Right kidney (tissue), 9 donors: ENCODE data around the gene TAL1.
"Not testable (repeated sequence)": the region's sequence is repeated elsewhere in the genome, so short reads cannot be mapped to it uniquely, and the experiment has no call there.

Experiments used
- DNase-seq: peaks from one replicate; pipeline ENCODE4 v3.0.0-alpha.2; 2016
- long read RNA-seq, 8 donors: transcript quantifications; one replicate each; lab custom pipeline, GENCODE V29; 2026

Gene TAL1
- long read RNA-seq, donor 1, full-length matches to known transcripts: 1 of 1 reads
- long read RNA-seq, donor 1, partial matches to known transcripts: 0 of 1 reads
- long read RNA-seq, donor 1, other reads (novel, unspliced or antisense): 0 of 1 reads
- long read RNA-seq, donor 2, partial matches to known transcripts: 0 of 1 reads
- long read RNA-seq, donor 2, other reads (novel, unspliced or antisense): 0 of 1 reads
- long read RNA-seq, donor 3: 0 reads
- long read RNA-seq, donor 4: 0 reads
- long read RNA-seq, donor 5, full-length matches to known transcripts: 2 of 2 reads
- long read RNA-seq, donor 5, partial matches to known transcripts: 0 of 2 reads
- long read RNA-seq, donor 5, other reads (novel, unspliced or antisense): 0 of 2 reads
- long read RNA-seq, donor 6: 0 reads
- long read RNA-seq, donor 7, full-length matches to known transcripts: 3 of 3 reads
- long read RNA-seq, donor 7, partial matches to known transcripts: 0 of 3 reads
- long read RNA-seq, donor 7, other reads (novel, unspliced or antisense): 0 of 3 reads
- long read RNA-seq, donor 8: 0 reads

GRCh38 chr1:47232187-47232874 is at the start of gene TAL1:
TAL1 (minus strand) TSS chr1:47232225; CDS start chr1:47225888, 6,337 bp downstream.
- DNase-seq: peak; percentile 66

GRCh38 chr1:47280142-47280541 is 48.1 kb upstream of the TAL1 start:
- DNase-seq: no peak

DNA sequence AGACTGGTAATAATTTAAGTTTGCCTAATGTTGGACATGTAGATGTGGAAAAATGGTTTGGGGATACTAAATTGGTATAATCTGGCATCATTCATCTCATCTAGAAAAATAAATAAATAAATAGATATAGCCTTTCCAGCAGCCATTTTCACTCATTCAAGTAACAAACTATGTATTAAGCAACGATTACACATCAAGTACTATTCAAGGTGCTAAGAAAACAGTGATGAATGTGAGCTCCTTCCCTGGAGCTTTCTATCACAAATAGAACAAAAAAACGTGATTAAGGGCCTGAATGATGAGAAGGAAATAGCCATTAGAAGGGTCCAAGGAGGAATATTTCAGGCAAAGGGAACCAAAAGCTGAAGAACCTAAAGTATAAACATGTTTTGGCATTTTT is 44.8 kb upstream of the TAL1 start:
- DNase-seq: no peak

- not testable (repeated sequence) for DNase-seq
Observed at GRCh38 chr1:47275811-47276210, 43.8 kb upstream of the TAL1 start.

GRCh38 chr1:47265529-47265928 is 33.5 kb upstream of the TAL1 start:
- DNase-seq: not testable (repeated sequence)

DNA sequence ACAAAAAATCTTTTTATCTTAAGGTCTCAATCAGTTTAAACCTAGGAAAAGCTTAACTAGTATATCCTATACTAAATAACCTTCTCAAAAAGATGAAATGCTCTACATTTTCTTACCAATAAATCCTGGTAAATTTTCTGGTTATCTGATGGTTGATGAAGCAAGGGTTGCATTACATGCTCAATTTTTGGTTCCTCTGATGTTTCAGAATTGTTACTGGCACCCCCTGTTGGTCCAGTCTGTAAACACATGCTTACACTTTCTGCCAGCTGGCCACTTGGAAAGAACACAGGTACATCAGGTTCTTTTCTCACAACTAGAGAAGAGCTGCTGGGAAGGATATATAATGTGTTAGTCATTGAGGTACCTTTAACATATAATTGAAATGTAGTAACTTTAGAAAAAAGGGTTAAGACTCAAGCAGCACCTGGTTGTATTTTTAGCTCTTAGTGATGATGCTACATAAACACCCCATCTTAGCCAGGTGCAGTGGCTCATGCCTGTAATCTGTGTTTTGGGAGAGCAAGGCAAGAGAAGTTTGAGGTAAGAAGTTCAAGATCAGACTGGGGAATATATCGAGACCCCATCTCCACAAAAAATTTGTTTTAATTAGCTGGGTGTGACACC is 30.9 kb upstream of the TAL1 start:
- no peak for DNase-seq

- no peak for DNase-seq
Observed at GRCh38 chr1:47257224-47257623, 25.2 kb upstream of the TAL1 start.

- no peak for DNase-seq
Observed at GRCh38 chr1:47252795-47253194, 20.8 kb upstream of the TAL1 start.

- no peak for DNase-seq
Observed at GRCh38 chr1:47252369-47252768, 20.3 kb upstream of the TAL1 start.

DNA sequence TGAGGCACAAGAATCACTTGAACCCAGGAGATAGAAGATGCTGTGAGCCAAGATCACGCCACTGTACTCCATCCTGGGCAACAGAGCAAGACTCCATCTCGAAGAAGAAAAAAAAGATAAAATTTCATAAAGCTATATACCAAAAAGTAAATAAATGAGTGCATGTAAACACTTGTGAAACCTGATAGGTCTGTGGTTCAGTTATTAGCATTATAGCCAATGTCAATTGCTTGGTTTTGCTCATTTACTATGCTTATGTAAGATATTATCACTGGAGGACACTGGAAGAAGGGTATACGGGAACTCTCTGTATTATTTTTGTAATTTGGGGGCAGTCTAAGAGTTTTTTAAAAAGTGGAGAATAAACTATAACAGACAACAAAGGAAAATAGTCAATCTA is 17.7 kb upstream of the TAL1 start:
- DNase-seq: no peak

DNA sequence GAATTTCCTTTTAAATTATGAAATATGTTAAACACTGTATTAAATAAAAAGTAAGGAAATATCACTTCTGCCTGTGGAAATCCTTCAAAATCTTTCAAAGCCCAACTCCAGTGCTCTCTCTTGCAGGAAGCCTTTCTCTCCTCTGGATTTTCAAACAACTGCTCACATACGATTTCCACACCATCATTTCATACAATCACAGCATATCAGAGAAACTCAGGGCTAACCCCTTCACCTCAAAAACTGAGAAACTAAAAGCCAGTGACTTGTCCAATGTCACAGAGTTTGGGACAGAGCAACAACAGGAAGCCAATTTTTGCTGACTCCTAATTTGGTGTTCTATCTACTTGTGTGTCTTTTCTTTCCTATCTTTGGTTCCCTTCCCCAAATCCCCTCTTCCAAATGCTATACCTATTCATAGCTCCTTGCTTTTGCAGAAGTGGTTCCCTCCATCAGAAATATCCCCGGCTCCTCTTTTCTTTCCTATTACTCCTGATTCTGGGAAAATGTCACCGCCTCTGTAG is 12.4 kb upstream of the TAL1 start:
- no peak for DNase-seq

GRCh38 chr1:47243910-47244309 is 11.9 kb upstream of the TAL1 start:
- no peak for DNase-seq

DNA sequence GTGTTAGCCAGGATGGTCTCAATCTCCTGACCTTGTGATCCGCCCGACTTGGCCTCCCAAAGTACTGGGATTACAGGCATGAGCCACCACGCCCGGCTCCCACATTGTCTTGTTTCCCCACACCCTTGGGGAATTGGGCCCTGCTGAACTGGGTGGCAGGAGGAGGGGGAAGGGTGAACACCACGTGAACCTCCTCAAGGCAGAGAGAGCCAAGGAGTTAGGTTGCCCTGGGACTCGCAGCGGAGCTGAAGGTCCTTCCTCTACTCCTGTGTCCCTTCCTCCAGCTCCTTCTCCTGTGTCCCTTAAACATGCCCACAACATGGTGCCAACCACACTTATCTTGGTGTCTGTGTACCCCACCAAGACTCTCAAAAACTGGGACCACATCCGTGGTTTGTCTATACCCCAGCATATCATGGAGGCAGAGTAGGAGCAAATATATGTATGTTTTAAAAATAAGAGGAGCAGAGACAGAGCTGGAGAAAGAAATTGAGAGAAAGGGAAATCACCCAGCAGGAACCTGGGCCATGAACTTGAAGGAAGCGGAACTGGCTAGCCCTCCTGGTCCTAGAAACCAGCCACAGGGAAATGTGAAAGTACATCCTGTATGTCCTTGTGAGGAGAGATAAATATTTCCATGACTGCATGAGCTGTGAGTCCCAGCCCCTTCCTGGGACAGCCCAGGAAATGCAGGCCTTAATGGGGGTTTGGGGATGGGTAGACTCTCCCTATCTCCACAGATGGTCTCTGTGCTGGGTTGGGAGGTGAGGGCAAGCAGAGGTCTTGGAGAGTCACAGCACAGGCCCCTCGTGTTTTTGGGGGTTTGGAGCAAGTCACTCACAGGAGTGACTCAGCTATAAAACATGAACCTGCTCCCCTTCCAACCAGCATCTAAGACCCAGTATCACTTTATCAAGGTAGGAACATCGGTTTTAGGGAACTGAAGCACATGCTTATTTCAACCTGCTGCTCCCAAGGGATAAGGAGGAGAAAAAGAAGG is 9.4 kb upstream of the TAL1 start:
- DNase-seq: no peak

DNA sequence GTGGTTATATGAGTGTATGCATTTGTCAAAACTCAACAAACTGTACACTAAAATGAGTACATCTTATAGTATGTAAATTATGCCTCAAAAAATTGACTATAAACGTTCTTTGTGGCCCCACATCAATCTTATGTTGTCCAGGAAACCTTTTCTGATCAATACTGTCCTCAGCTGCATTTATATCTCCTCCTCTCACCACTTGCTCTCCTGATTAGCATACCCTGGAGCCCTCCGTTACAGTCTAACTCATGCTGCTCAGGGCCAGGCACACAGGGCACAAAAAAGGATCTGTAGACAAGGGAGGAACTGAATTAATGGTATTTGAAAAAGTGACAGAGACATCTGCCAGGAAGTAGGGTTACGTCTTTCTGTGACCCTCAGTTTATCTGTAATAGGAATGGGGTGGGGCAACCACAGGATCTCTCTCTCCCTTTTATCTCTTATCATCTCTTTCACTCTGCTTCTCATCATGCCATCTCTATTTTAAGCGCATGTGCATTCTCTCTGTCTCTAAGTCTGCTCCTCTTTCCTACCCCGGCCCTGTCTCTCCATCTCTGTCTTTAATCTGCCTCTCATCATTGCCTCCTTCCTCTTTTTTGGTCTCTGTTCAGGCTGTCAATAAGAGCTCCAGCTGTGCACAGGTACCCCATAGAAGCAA is 7.0 kb upstream of the TAL1 start:
- DNase-seq: no peak

GRCh38 chr1:47235806-47236205 is 3.8 kb upstream of the TAL1 start:
- no peak for DNase-seq

DNA sequence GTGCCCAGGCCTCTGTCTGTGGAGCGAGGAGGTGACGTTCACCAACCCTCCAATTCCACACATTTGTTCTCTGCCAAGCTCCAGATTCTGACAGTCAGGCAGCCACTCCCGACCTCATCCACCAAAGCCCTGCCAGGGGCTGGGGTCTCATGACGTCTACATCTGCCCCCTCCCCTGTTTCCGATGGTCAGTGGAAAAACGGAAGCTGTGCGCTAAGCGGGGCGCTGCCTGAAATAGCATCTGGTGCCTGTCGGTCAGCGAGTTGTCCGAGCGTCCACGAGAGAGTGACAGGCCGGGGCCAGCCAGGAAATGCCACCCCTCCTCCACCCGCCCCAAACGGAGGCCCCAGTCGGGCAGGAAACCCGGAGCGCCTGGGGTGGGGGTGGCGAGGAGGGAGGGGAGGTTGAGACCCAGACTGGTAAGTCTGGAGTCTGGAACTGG is 3.2 kb upstream of the TAL1 start:
- peak; percentile 25 for DNase-seq

- no peak for DNase-seq
Observed at GRCh38 chr1:47233186-47233585, 1.2 kb upstream of the TAL1 start.

GRCh38 chr1:47231301-47232186 is 481 bp downstream of the TAL1 start:
- DNase-seq: peak; percentile 88

GRCh38 chr1:47230692-47231300 is 1.2 kb downstream of the TAL1 start:
- DNase-seq: peak; percentile 79
